Pancreas (tissue), 10 donors: ENCODE results near the gene TUBD1. TPM values are rescaled to one million over a fixed set of nuclear protein-coding genes. Genes with fewer than 3 reads are reported as not detected.

Experiments
- ATAC-seq, 4 donors: fragments of 200-7000 bp; cut with Tn5 transposase; one replicate each; pipeline versions ENCODE4 v1.8.0 to v1.9.1; 2020; ENCODE audit warnings: mild to moderate bottlenecking in 4 of 4, moderate library complexity in 4 of 4
- DNase-seq, 6 donors: peaks; one replicate each; pipeline ENCODE4 v3.0.0-alpha.2; 2020
- FAIRE-seq: peaks from 2 replicates; lab custom pipeline; 2012; peaks lifted over from hg19 to GRCh38; lab: Jason Lieb, UNC
- H3K27ac ChIP-seq, 4 donors: fragments of 200-600 bp; sonication (generic); 1 replicate in 3 of 4; 2 replicates in 1 of 4; pipeline versions ENCODE4 v1.5.0 to v1.8.0; 2020
- H3K27me3 ChIP-seq, 4 donors: fragments of 200-600 bp; one replicate each; pipeline ENCODE4 v1.8.0; 2021
- H3K36me3 ChIP-seq, 3 donors: fragments of 200-600 bp; sonication (generic) in 1 of 3; one replicate each; pipeline versions ENCODE4 v1.5.0 to v1.8.0; 2020 to 2021
- H3K4me1 ChIP-seq, 3 donors: fragments of 200-600 bp; one replicate each; pipeline ENCODE4 v1.8.0; 2021
- H3K4me3 ChIP-seq, 4 donors: fragments of 200-600 bp; sonication (generic) in 2 of 4; one replicate each; pipeline versions ENCODE4 v1.5.0 to v1.8.0; 2020 to 2021
- H3K9me3 ChIP-seq, 4 donors: fragments of 200-600 bp; one replicate each; pipeline ENCODE4 v1.8.0; 2021
- WGBS, 2 donors: extraction: QIAGEN DNeasy Blood & Tissue Kit; methylation state at CpG; one replicate each; pipeline ENCODE4 v1.1.7; 2013; 5-methylcytosine and 5-hydroxymethylcytosine counted together
- intact Hi-C, 3 donors: fragments of 100-400 bp; cut with DNase I; formaldehyde crosslinking; loops; one replicate each; pipeline versions ENCODE4 v1.11.1 to v1.14.2; 2022
- microRNA-seq, 2 donors: library from miRNA; unstranded; fragments of <30 nt; microRNA quantifications; one replicate each; pipeline versions ENCODE4 to v1.1.0, GENCODE V29; 2019 to 2020
- polyA plus RNA-seq, 2 donors: library from polyadenylated mRNA; stranded (reverse); fragments of 200-250 nt; gene quantifications; one replicate each; pipeline ENCODE4 v1.2.3, GENCODE V29; 2013
- total RNA-seq, 6 donors: library from RNA; stranded (reverse); fragmentation: NEBNext Ultra II Directional in 4 of 6; extraction: Animal tissue kit (Norgen Biotek cat#: 25700) in 4 of 6; gene quantifications; one replicate each; pipeline versions ENCODE4 v1.2.1 to v1.2.4, GENCODE V29; 2021 to 2023
- TF ChIP-seq, protein P1 (sequence below), 4 donors: fragments of 200-600 bp; sonication (generic) in 3 of 4; IDR thresholded peaks; one replicate each; pipeline versions ENCODE4 v1.5.0 to v1.8.0; 2021; ENCODE audit warnings: antibody characterized with exemption in 4 of 4
- donor health status: healthy with polysubstance abuse.
- donor health status: DM: no; HTN: no; CAD: no; lungs with moderate emphysema.
- donor health status: DM: no; HTN: no; CAD: no.
- donor health status: control.
- donor health status: control.
- donor health status: Bipolar disorder and iron deficiency.
- donor health status: DM: yes; HTN: yes; CAD: no.
- donor health status: DM: no; HTN: no; CAD: no.
- donor health status: DM: no; HTN: no; CAD: no.
- donor health status: DM: yes; HTN: yes; CAD: no.

The TUBD1 gene
- total and polyA plus RNA-seq, 8 donors = 3.4 to 8.5 (median 6.6) TPM

DNA sequence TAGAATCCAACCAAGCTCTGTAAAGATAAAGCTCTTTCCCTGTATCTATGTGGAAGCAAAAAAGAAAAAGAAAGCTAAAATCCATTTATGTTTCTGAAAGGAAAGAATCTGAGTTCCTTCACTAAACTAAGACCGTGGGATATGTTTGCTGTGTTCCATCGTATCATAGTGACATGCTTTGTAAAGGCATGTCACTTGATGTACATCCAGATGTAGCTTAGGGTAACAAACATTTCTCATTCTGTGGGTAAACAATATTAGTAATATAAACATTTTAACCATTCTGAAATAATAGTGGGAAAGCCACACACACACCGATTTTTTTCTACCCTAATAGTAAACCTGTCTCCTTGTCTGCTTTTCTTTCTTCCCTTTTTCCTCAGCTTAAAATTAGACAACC is 78.1 kb downstream of the TUBD1 start:
- Histone ChIP-seq H3K36me3 (no peaks in the 10 kb centered on the region), H3K4me1 (peaks cover 0 to 5% (median 0%) of the 10 kb centered on the region in 3 donors), H3K27me3 (no peaks in the 10 kb centered on the region), H3K9me3 (no peaks in the 10 kb centered on the region), H3K4me3 (no peak overlapping the region), H3K27ac (peak overlapping the region in 1 of 4 donors; percentile 5)
- TF ChIP-seq, protein P1, sequence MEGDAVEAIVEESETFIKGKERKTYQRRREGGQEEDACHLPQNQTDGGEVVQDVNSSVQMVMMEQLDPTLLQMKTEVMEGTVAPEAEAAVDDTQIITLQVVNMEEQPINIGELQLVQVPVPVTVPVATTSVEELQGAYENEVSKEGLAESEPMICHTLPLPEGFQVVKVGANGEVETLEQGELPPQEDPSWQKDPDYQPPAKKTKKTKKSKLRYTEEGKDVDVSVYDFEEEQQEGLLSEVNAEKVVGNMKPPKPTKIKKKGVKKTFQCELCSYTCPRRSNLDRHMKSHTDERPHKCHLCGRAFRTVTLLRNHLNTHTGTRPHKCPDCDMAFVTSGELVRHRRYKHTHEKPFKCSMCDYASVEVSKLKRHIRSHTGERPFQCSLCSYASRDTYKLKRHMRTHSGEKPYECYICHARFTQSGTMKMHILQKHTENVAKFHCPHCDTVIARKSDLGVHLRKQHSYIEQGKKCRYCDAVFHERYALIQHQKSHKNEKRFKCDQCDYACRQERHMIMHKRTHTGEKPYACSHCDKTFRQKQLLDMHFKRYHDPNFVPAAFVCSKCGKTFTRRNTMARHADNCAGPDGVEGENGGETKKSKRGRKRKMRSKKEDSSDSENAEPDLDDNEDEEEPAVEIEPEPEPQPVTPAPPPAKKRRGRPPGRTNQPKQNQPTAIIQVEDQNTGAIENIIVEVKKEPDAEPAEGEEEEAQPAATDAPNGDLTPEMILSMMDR (IDR thresholded peaks at IDR 0.05) = no peak
- FAIRE-seq (no peak), DNase-seq (no peak), ATAC-seq (no peak)
- intact Hi-C loops = no loop called here
- 92 to 95% methylated on average over 3 of the region's 3 CpGs for WGBS, 2 donors

DNA sequence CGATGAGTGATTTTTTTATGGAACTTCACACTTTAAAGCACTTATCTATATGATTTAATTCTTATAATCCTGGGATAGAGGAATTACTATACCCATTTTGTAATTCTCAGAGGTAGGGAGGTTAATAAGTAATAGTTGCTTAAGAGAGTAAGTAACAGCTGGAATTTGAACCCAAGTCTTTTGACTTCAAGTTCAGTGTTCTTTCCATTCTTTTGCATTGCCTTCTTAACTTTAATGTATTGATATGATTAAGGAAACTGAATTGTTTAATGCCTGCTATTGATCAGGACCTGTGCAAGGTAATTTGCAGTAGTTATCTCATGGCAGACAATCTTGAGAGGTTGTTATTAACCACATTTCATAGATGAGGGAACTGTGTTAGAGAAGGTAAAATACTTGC is 78.5 kb downstream of the TUBD1 start:
- FAIRE-seq = no peak

DNA sequence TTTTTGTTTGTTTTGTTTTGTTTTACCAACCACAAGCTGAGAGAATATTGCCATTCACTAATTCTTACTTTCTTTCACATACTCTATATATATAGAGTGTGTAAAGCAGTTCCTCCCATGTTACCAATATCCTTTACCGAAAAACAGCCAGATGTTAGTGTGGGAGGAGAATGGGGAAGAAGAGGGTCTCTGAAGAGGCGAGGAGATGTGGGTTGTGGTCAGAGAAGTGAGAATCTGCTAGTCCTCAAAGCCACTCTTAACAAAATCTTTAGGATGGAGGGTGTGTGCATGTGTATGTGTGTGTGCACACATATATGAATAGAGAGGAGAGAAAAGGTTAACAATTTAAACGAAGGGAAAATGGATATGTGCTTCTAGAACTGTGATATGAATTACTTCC is 80.6 kb downstream of the TUBD1 start:
- no peaks in the 10 kb centered on the region for H3K27me3 ChIP-seq

More for the DNA sequence above, 78.5 kb downstream of the TUBD1 start:
- Histone ChIP-seq H3K4me3 (no peak overlapping the region), H3K27ac (peak overlapping the region in 1 of 4 donors; percentile 5), H3K9me3 (no peaks in the 10 kb centered on the region), H3K36me3 (no peaks in the 10 kb centered on the region), H3K4me1 (peaks cover 0 to 5% (median 0%) of the 10 kb centered on the region in 3 donors), H3K27me3 (no peaks in the 10 kb centered on the region)
- intact Hi-C loops = no loop called here
- 96 to 97% methylated on average over 1 of the region's 1 CpG for WGBS, 2 donors
- no peak for DNase-seq
- TF ChIP-seq, protein P1 (IDR thresholded peaks at IDR 0.05) = no peak
- ATAC-seq = no peak

DNA sequence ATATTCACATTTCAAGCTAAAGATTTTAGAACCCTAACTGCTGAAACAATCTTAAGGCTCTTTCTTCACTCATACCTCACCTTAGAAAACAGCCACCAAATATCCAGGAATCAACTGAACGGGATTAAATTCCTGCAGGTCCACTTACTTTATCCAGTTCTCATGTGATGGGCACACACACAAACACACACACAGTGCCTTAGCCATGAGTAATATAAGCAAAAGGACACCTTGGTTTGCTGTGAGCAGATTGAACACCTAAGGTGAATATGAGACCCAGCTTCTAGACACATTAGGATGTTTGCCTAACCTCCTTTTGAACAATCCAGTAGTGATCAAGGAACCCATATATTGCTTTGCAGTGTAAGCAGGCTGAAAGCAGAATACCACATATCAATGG is 81.5 kb downstream of the TUBD1 start:
- TF ChIP-seq, protein P1 (IDR thresholded peaks at IDR 0.05) = no peak
- intact Hi-C loops = no loop called here
- Histone ChIP-seq H3K27ac (no peak overlapping the region), H3K9me3 (no peaks in the 10 kb centered on the region), H3K4me3 (no peak overlapping the region), H3K27me3 (no peaks in the 10 kb centered on the region), H3K36me3 (no peaks in the 10 kb centered on the region), H3K4me1 (peaks cover 0 to 6% (median 6%) of the 10 kb centered on the region in 3 donors)
- FAIRE-seq (no peak), DNase-seq (no peak), ATAC-seq (no peak)
- WGBS, 2 donors = 81 to 86% methylated on average over 1 of the region's 1 CpG

More for the DNA sequence above, 80.6 kb downstream of the TUBD1 start:
- intact Hi-C loops = no loop called here
- DNase-seq (no peak), ATAC-seq (no peak), FAIRE-seq (no peak)
- H3K4me1 ChIP-seq = peaks cover 0 to 5% (median 0%) of the 10 kb centered on the region in 3 donors
- 78 to 84% methylated on average over 3 of the region's 3 CpGs for WGBS, 2 donors
- no peak overlapping the region for H3K4me3 ChIP-seq
- no peaks in the 10 kb centered on the region for H3K36me3 ChIP-seq
- no peaks in the 10 kb centered on the region for H3K9me3 ChIP-seq
- no peak overlapping the region for H3K27ac ChIP-seq
- TF ChIP-seq, protein P1 (IDR thresholded peaks at IDR 0.05) = no peak

DNA sequence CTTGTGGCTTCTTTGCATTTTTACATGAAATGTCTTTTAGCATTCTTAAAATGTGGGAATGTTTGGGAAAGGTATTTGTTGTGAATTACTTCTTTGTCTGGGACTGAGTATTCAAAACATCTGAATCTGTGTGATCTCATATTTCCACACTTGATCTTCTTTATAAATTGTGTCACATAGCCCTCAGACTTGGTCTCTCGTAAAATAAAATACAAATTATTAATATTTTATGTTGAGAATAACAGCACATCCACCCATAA is 81.9 kb downstream of the TUBD1 start:
- no peak for DNase-seq
- WGBS, 2 donors = 92 to 97% methylated on average over 1 of the region's 1 CpG
- TF ChIP-seq, protein P1 (IDR thresholded peaks at IDR 0.05) = no peak
- Histone ChIP-seq H3K4me1 (peaks cover 0 to 10% (median 6%) of the 10 kb centered on the region in 3 donors), H3K27me3 (no peaks in the 10 kb centered on the region), H3K9me3 (no peaks in the 10 kb centered on the region), H3K4me3 (no peak overlapping the region), H3K27ac (no peak overlapping the region), H3K36me3 (no peaks in the 10 kb centered on the region)
- no peak for ATAC-seq
- no peak for FAIRE-seq
- intact Hi-C loops = no loop called here

Small RNA genes lying within 50 kb of the gene (microRNA-seq; reads per million reads assigned to microRNA genes)
- gene MIR21 = 106,291 to 108,569 reads per million in 2 donors

Other genes with a start within 250 kb of the TUBD1 start
- 10 to 100 TPM in 1 of 6 donors, 1 to 10 TPM in 5; 5.5 to 11.4 (median 9.3) TPM for gene PTRH2, start 185.5 kb downstream of the TUBD1 start, total RNA-seq
- gene PTRH2, start 185.5 kb downstream of the TUBD1 start, polyA plus RNA-seq = 10 to 100 TPM; 17.6 to 23.8 TPM
- gene VMP1, start 185.3 kb downstream of the TUBD1 start, total RNA-seq = 100 to 1,000 TPM in 2 of 6 donors, 10 to 100 TPM in 4; 55.5 to 177 (median 92.5) TPM
- 10 to 100 TPM; 70.4 to 92.6 TPM for gene VMP1, start 185.3 kb downstream of the TUBD1 start, polyA plus RNA-seq
- 10 to 100 TPM; 19.2 to 24.5 (median 21.3) TPM for gene RPS6KB1, start 178 bp upstream of the TUBD1 start, total RNA-seq
- gene RPS6KB1, start 178 bp upstream of the TUBD1 start, polyA plus RNA-seq = 10 to 100 TPM in 1 of 2 donors, 1 to 10 TPM in 1; 10.0 to 12.3 TPM
- 10 to 100 TPM in 4 of 6 donors, 1 to 10 TPM in 2; 9.2 to 17.9 (median 11.4) TPM for gene RNFT1, start 71.8 kb upstream of the TUBD1 start, total RNA-seq
- 10 to 100 TPM; 11.3 to 20.0 TPM for gene RNFT1, start 71.8 kb upstream of the TUBD1 start, polyA plus RNA-seq
- gene HEATR6, start 186.0 kb upstream of the TUBD1 start, total RNA-seq = 10 to 100 TPM in 1 of 6 donors, 1 to 10 TPM in 5; 4.2 to 11.9 (median 6.2) TPM
- gene HEATR6, start 186.0 kb upstream of the TUBD1 start, polyA plus RNA-seq = 1 to 10 TPM; 6.5 to 6.9 TPM